K562 (cell line): ENCODE data around the gene ZNF195. TPM values are rescaled to one million over a fixed set of nuclear protein-coding genes. Genes with fewer than 3 reads are reported as not detected.

Experiments used
- CTCFL ChIP-seq: IDR thresholded peaks from 2 replicates; pipeline ENCODE4 v1.6.1; 2011; ENCODE audit warnings: borderline replicate concordance, low read depth, mild to moderate bottlenecking, moderate library complexity, low read length; ENCODE audit not compliant: insufficient read depth, poor library complexity, severe bottlenecking
- DACH1 ChIP-seq: fragments of 450-650 bp; IDR thresholded peaks from 2 replicates; pipeline ENCODE4 v1.6.1; 2018; ENCODE audit not compliant: partially characterized antibody
- DEAF1 ChIP-seq: fragments of 450-650 bp; formaldehyde crosslinking; IDR thresholded peaks from 2 replicates; pipeline ENCODE4 v1.4.0; 2020; ENCODE audit warnings: mild to moderate bottlenecking, moderate library complexity
- DLX4 ChIP-seq: fragments of 250-450 bp; sonication (Bioruptor Pico); IDR thresholded peaks from 2 replicates; pipeline ENCODE4 v1.6.1; 2021; ENCODE audit warnings: mild to moderate bottlenecking
- E2F3 ChIP-seq: fragments of 250-450 bp; sonication (Bioruptor Pico); IDR thresholded peaks from 2 replicates; pipeline ENCODE4 v1.4.0; 2020; ENCODE audit warnings: mild to moderate bottlenecking
- E2F5 ChIP-seq: sonication (generic); formaldehyde crosslinking; IDR thresholded peaks from 2 replicates; pipeline ENCODE4 v1.8.0; 2022; ENCODE audit warnings: mild to moderate bottlenecking, missing genetic modification reagents
- HNRNPLL ChIP-seq: fragments of 200-400 bp; formaldehyde crosslinking; IDR thresholded peaks from 2 replicates; pipeline ENCODE4 v1.6.1; 2017; ENCODE audit warnings: low read length, low read depth, mild to moderate bottlenecking; ENCODE audit not compliant: poor library complexity, severe bottlenecking
- KAT7 ChIP-seq: sonication (generic); formaldehyde crosslinking; IDR thresholded peaks from 2 replicates; pipeline ENCODE4 v1.8.0; 2022; ENCODE audit warnings: missing genetic modification reagents, mild to moderate bottlenecking, borderline replicate concordance
- KDM4B ChIP-seq, 2 experiments: fragments of 450-650 bp in 1 of 2; sonication (generic) in 1 of 2; IDR thresholded peaks; 2 replicates each; pipeline ENCODE4 v1.6.1; 2016 to 2017; ENCODE audit warnings: borderline replicate concordance in 2 of 2, antibody characterized with exemption in 1 of 2, low read depth in 1 of 2, mild to moderate bottlenecking in 1 of 2
- PHF21A ChIP-seq: fragments of 450-650 bp; IDR thresholded peaks from 2 replicates; pipeline ENCODE4 v1.6.1; 2017; ENCODE audit warnings: low read depth, borderline replicate concordance
- POLR2B ChIP-seq: fragments of 450-650 bp; IDR thresholded peaks from 2 replicates; pipeline ENCODE4 v1.6.1; 2018; ENCODE audit warnings: low read depth; ENCODE audit not compliant: partially characterized antibody
- POU5F1 ChIP-seq: fragments of 150-350 bp; IDR thresholded peaks from 2 replicates; pipeline ENCODE4 v1.6.1; 2014; ENCODE audit warnings: borderline replicate concordance, low read length, low read depth, mild to moderate bottlenecking; ENCODE audit not compliant: partially characterized antibody
- TAF1 ChIP-seq: IDR thresholded peaks from 2 replicates; pipeline ENCODE4 v1.6.1; 2011; ENCODE audit warnings: mild to moderate bottlenecking, low read length, moderate library complexity; ENCODE audit not compliant: insufficient read depth, control insufficient read depth, severe bottlenecking; ENCODE audit errors: extremely low read depth
- VEZF1 ChIP-seq: fragments of 200-800 bp; sonication (Bioruptor generic); IDR thresholded peaks from 2 replicates; pipeline ENCODE4 v1.6.1; 2017; ENCODE audit warnings: missing genetic modification characterization, missing compliant biosample characterization
- ZNF143 ChIP-seq: sonication (generic); formaldehyde crosslinking; IDR thresholded peaks from 2 replicates; pipeline ENCODE4 v1.9.0; 2022; ENCODE audit warnings: mild to moderate bottlenecking, missing genetic modification reagents
- ZNF316 ChIP-seq: fragments of 450-650 bp; IDR thresholded peaks from 2 replicates; pipeline ENCODE4 v1.6.1; 2016
- ZNF347 ChIP-seq: fragments of 450-650 bp; formaldehyde crosslinking; IDR thresholded peaks from 2 replicates; pipeline ENCODE4 v1.4.0; 2020; ENCODE audit warnings: low read depth, mild to moderate bottlenecking, moderate library complexity
- ZNF764 ChIP-seq: fragments of 250-450 bp; sonication (Bioruptor Pico); IDR thresholded peaks from 2 replicates; pipeline ENCODE4 v1.4.0; 2020; ENCODE audit warnings: low read depth, mild to moderate bottlenecking, moderate library complexity
- ZSCAN32 ChIP-seq: fragments of 450-650 bp; formaldehyde crosslinking; IDR thresholded peaks from 2 replicates; pipeline ENCODE4 v1.4.0; 2020; ENCODE audit warnings: mild to moderate bottlenecking, moderate library complexity
- polyA plus RNA-seq, 8 experiments: library from polyadenylated mRNA; depleted of rRNA in 4 of 8; stranded (reverse) in 5 of 8; unstranded in 3 of 8; fragments of >200 nt; fragmentation: Nextera tagmentation in 2 of 8; fragmentation: Illumina TruSeq in 1 of 8; extraction: Ambion mirVana in 2 of 8; extraction: Trizol in 1 of 8; gene quantifications; 2 replicates each; pipeline versions ENCODE4 v1.2.1 to v1.2.3, GENCODE V29; 2011 to 2014; ENCODE audit warnings: inconsistent platforms in 1 of 8, missing spikeins in 1 of 8
- total RNA-seq, 7 experiments: library from RNA; depleted of rRNA in 6 of 7; stranded (reverse); fragments of >200 nt in 6 of 7; fragmentation: Illumina TruSeq in 2 of 7; extraction: Trizol in 2 of 7; gene quantifications; 2 replicates each; pipeline versions ENCODE4 v1.2.1 to v1.2.3, GENCODE V29; 2011 to 2021; ENCODE audit warnings: low replicate concordance in 1 of 7

Gene ZNF195
- total and polyA plus RNA-seq, 9 of the 15 experiments (the other 6 are each of a cell fraction or from before 2014, with no cell fraction given) = 42.1 to 75.5 (median 60.4) TPM

GRCh38 chr11:3378426-3379423 lies at the start of gene ZNF195 (continued):
- TF ChIP-seq CTCFL = no peak
- peak; percentile 59 for TF ChIP-seq VEZF1 (CRISPR knock-in tag)
- no peak for TF ChIP-seq ZNF143 (CRISPR knock-in tag)
- TF ChIP-seq E2F3 (CRISPR knock-in tag) = no peak
- no peak for TF ChIP-seq ZNF347 (CRISPR knock-in tag)
- TF ChIP-seq ZSCAN32 = no peak
- TF ChIP-seq E2F5 (CRISPR knock-in tag) = no peak
- TF ChIP-seq TAF1 = peak; percentile 92
- peak; percentile 94; the same call in 1 of the 2 replicates for TF ChIP-seq KAT7
- TF ChIP-seq HNRNPLL = peak; percentile 19
- TF ChIP-seq DEAF1 (CRISPR knock-in tag) = no peak
- no peak for TF ChIP-seq ZNF316
- TF ChIP-seq ZNF764 (CRISPR knock-in tag) = no peak
- no peak for TF ChIP-seq DACH1
- TF ChIP-seq KDM4B (IDR thresholded peaks at IDR 0.05; ENCODE audit: borderline replicate concordance in 2 of 2, low read depth in 1 of 2) = peak in 1 of 2 experiments; percentile 80; a peak in 1 of 4 replicates
- TF ChIP-seq POLR2B = peak; percentile 86
- TF ChIP-seq DLX4 (CRISPR knock-in tag) = no peak
- peak; percentile 56; the same call in 1 of the 2 replicates for TF ChIP-seq PHF21A
- TF ChIP-seq POU5F1 = no peak
